ENCODE data around the gene MARCHF10. TPM values are rescaled to one million over a fixed set of nuclear protein-coding genes. Genes with fewer than 3 reads are reported as not detected.
A peak's percentile ranks its signal among the peaks of the same experiment; 100 is the strongest.

The MARCHF10 gene
- not detected for total RNA-seq

GRCh38 chr17:62807812-62808575, at the start of gene MARCHF10:
TSS of gene MARCHF10 (minus strand) at chr17:62808314. CDS start at chr17:62801735, 6,579 bp downstream.
- no peak for TF ChIP-seq CTCF (IDR thresholded peaks at IDR 0.05; ENCODE audit: low read depth)

- TF ChIP-seq CTCF (IDR thresholded peaks at IDR 0.05; ENCODE audit: low read depth), result peak; percentile 80
Observed at GRCh38 chr17:62857526-62857925, 49.4 kb upstream of the MARCHF10 start.

- no peak for TF ChIP-seq CTCF (IDR thresholded peaks at IDR 0.05; ENCODE audit: low read depth)
Observed at GRCh38 chr17:62856594-62856993, 48.5 kb upstream of the MARCHF10 start.

- no peak for TF ChIP-seq CTCF (IDR thresholded peaks at IDR 0.05; ENCODE audit: low read depth)
Observed at GRCh38 chr17:62855156-62855555, 47.0 kb upstream of the MARCHF10 start.

GRCh38 chr17:62854098-62854680, 46.1 kb upstream of the MARCHF10 start:
- no peak for TF ChIP-seq CTCF (IDR thresholded peaks at IDR 0.05; ENCODE audit: low read depth)

GRCh38 chr17:62852195-62852594, 44.1 kb upstream of the MARCHF10 start:
- TF ChIP-seq CTCF (IDR thresholded peaks at IDR 0.05; ENCODE audit: low read depth), result no peak

GRCh38 chr17:62848334-62848733, 40.2 kb upstream of the MARCHF10 start:
- TF ChIP-seq CTCF (IDR thresholded peaks at IDR 0.05; ENCODE audit: low read depth), result no peak
